Measurements from ENCODE around the gene NR3C2. TPM values are rescaled to one million over a fixed set of nuclear protein-coding genes. Genes with fewer than 3 reads are reported as not detected.

Gene NR3C2
- total RNA-seq, 1 experiment from 2014 or later, result 0.96 TPM

- DNase-seq, result no peak
- ChIA-PET POLR2A (ENCODE audit: unreplicated experiment) (no interaction called here), CTCF (no interaction called here)
- Histone ChIP-seq H3K4me3 (no peak overlapping the region), H3K4me1 (replicated peaks; ENCODE audit: insufficient read depth) (no peaks in the 10 kb centered on the region), H3F3A (ENCODE audit: insufficient read depth, low read depth) (no peaks in the 10 kb centered on the region), H3K9me3 (ENCODE audit: insufficient read depth, low read depth) (no peaks in the 10 kb centered on the region), H3K79me2 (ENCODE audit: low read depth) (no peaks in the 10 kb centered on the region), H3K27me3 (ENCODE audit: insufficient read depth, low read depth) (no peaks in the 10 kb centered on the region), H3K9me2 (ENCODE audit: insufficient read depth) (no peaks in the 10 kb centered on the region), H3K27ac (no peak overlapping the region), H3K4me2 (no peak overlapping the region), H2AFZ (no peak overlapping the region), H3K36me3 (ENCODE audit: low read depth) (no peaks in the 10 kb centered on the region), H4K20me1 (ENCODE audit: insufficient read depth) (no peaks in the 10 kb centered on the region)
- no peak for TF ChIP-seq EZH2 (IDR thresholded peaks at IDR 0.05; ENCODE audit: low read depth)
- TF ChIP-seq, protein P1, sequence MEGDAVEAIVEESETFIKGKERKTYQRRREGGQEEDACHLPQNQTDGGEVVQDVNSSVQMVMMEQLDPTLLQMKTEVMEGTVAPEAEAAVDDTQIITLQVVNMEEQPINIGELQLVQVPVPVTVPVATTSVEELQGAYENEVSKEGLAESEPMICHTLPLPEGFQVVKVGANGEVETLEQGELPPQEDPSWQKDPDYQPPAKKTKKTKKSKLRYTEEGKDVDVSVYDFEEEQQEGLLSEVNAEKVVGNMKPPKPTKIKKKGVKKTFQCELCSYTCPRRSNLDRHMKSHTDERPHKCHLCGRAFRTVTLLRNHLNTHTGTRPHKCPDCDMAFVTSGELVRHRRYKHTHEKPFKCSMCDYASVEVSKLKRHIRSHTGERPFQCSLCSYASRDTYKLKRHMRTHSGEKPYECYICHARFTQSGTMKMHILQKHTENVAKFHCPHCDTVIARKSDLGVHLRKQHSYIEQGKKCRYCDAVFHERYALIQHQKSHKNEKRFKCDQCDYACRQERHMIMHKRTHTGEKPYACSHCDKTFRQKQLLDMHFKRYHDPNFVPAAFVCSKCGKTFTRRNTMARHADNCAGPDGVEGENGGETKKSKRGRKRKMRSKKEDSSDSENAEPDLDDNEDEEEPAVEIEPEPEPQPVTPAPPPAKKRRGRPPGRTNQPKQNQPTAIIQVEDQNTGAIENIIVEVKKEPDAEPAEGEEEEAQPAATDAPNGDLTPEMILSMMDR (conservative IDR thresholded peaks at IDR 0.05), result no peak
- no TSS peak for BruUV-seq (replicated peaks)
- intact Hi-C loops (cut with micrococcal nuclease; ENCODE audit: unreplicated experiment), result no loop called here
Measured at GRCh38 chr4:148079961-148080360, 362.3 kb downstream of the NR3C2 start.

DNA sequence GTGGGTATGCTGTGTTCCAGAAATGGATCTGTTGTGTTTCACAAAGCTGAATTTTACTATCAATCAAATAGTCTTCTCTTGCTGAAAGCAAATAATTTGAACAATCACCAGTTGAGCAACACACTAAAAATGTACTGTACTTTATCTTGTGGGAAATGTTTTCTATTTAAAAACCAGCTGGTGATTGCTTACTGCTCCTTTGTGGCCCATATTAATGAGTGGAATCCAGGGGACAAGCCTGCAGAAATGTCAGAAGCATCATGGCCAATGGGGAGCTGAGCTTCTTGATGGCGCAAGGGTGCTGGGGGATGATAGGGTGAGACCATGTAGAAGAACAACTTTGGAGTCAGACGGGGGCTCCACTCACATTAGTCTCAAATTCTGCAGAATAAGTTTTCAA lies 364.2 kb downstream of the NR3C2 start:
- no TSS peak for BruUV-seq (replicated peaks)
- Histone ChIP-seq H3K4me3 (no peak overlapping the region), H2AFZ (no peak overlapping the region), H3K27me3 (ENCODE audit: insufficient read depth, low read depth) (no peaks in the 10 kb centered on the region), H3K79me2 (ENCODE audit: low read depth) (no peaks in the 10 kb centered on the region), H4K20me1 (ENCODE audit: insufficient read depth) (no peaks in the 10 kb centered on the region), H3F3A (ENCODE audit: insufficient read depth, low read depth) (no peaks in the 10 kb centered on the region), H3K4me1 (replicated peaks; ENCODE audit: insufficient read depth) (no peaks in the 10 kb centered on the region), H3K9me2 (ENCODE audit: insufficient read depth) (no peaks in the 10 kb centered on the region), H3K36me3 (ENCODE audit: low read depth) (no peaks in the 10 kb centered on the region), H3K27ac (no peak overlapping the region), H3K9me3 (ENCODE audit: insufficient read depth, low read depth) (no peaks in the 10 kb centered on the region), H3K4me2 (no peak overlapping the region)
- TF ChIP-seq, protein P1 (conservative IDR thresholded peaks at IDR 0.05), result no peak
- no peak for TF ChIP-seq EZH2 (IDR thresholded peaks at IDR 0.05; ENCODE audit: low read depth)
- intact Hi-C loops (cut with micrococcal nuclease; ENCODE audit: unreplicated experiment), result no loop called here
- CTCF ChIA-PET, result no interaction called here
- POLR2A ChIA-PET (ENCODE audit: unreplicated experiment), result no interaction called here
- DNase-seq, result no peak

GRCh38 chr4:148077581-148077980 lies 364.6 kb downstream of the NR3C2 start:
- POLR2A ChIA-PET (ENCODE audit: unreplicated experiment), result no interaction called here
- Histone ChIP-seq H3K4me3 (no peak overlapping the region), H2AFZ (no peak overlapping the region), H3K36me3 (ENCODE audit: low read depth) (no peaks in the 10 kb centered on the region), H3K79me2 (ENCODE audit: low read depth) (no peaks in the 10 kb centered on the region), H4K20me1 (ENCODE audit: insufficient read depth) (no peaks in the 10 kb centered on the region), H3K9me2 (ENCODE audit: insufficient read depth) (no peaks in the 10 kb centered on the region), H3K27ac (no peak overlapping the region), H3K4me1 (replicated peaks; ENCODE audit: insufficient read depth) (no peaks in the 10 kb centered on the region), H3K27me3 (ENCODE audit: insufficient read depth, low read depth) (no peaks in the 10 kb centered on the region), H3K4me2 (no peak overlapping the region), H3K9me3 (ENCODE audit: insufficient read depth, low read depth) (no peaks in the 10 kb centered on the region), H3F3A (ENCODE audit: insufficient read depth, low read depth) (no peaks in the 10 kb centered on the region)
- no peak for DNase-seq
- no TSS peak for BruUV-seq (replicated peaks)
- intact Hi-C loops (cut with micrococcal nuclease; ENCODE audit: unreplicated experiment), result no loop called here
- CTCF ChIA-PET, result no interaction called here
- TF ChIP-seq EZH2 (IDR thresholded peaks at IDR 0.05; ENCODE audit: low read depth), result no peak
- TF ChIP-seq, protein P1 (conservative IDR thresholded peaks at IDR 0.05), result no peak

Measured in PC-9 (cell line).